Left forelimb (tissue), 1 donor: Measurements from ENCODE around the gene GSTT4.
"Not testable (repeated sequence)": the region's sequence is repeated elsewhere in the genome, so short reads cannot be mapped to it uniquely, and the experiment has no call there.

Experiments
- DNase-seq: peaks from one replicate; pipeline ENCODE4 v3.0.0-alpha.2; 2018; ENCODE audit warnings: low spot score

Gene GSTT4

DNA sequence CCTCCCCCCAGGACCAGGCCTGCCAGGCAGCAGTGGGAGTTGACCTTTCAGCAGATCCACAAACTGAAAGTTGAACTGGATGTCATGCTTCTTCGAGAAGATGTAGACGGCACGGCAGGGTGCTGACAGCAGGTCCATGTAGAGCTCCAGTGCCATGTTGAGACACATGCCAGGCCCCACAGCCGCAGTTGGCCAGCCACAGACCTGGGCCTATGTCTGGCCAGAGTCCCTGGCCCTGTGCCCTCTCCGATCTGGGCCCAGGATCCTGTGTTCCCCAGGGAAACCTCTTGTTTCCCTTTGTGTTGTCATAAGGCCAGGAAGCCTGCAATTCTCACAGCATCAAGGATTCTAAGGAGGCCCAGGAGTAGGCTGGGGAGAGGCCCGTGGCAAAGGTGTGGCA is at the start of gene GSTT4:
TSS of gene GSTT4 (minus strand) at position 253 of the 400 bp plus-strand sequence. CDS start at position 156, 97 bp downstream.
- DNase-seq: no peak

DNA sequence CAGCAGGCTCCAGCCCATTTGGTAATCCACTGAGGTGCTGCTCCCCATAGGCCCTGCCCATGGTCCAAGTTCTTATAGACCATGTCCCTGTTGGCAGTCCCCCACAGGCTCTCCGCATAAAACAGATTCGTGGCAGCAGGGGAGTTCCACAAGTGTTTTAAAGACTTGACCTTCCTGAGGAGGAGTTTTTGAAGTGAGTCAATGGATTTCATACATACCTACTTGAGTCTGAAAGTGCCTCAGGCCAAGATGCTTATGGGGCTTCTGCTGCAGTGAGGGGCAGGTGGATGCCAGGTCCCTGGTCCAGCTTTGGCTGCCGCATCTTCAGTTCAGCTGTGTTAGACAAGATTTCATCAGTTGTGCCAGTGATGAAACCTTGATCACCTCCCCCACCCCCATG is 49.1 kb upstream of the GSTT4 start:
- DNase-seq: no peak

DNA sequence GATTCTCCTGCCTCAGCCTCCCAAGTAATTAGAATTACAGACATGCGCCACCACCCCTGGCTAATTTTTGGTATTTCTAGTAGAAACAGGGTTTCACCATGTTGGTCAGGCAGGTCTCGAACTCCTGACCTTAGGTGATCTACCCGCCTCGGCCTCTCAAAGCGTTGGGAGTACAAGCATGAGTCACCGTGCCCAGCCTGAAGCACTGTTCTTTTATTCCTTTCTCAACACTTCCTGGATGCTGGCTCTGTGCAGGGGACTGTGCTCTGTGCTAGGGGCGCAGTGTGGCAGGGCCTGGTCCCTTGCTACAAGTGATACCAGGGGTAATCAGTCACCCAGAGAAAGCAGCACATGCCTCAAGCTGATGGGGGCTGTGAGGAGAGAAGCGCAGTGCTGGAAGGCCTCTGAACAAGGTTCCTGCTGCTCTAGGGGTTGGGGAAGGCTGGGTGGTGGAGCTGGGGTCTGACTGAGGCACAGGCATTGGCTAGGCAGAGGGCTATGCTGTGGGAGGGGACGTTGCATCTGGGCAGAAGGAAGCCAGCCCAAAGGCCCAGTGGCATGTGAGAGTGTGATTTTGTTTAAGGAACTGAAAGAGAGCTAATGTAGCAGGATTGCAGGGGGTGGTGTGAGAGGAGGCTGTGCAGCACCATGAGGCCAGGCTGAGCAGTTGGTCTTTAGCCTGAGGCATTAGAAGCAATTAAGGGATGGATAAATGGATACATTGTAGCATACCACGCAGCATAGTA is 48.4 kb upstream of the GSTT4 start:
- DNase-seq: no peak

- DNase-seq: no peak
Measured at GRCh38 chr22:24051568-24051967, 46.3 kb upstream of the GSTT4 start.

DNA sequence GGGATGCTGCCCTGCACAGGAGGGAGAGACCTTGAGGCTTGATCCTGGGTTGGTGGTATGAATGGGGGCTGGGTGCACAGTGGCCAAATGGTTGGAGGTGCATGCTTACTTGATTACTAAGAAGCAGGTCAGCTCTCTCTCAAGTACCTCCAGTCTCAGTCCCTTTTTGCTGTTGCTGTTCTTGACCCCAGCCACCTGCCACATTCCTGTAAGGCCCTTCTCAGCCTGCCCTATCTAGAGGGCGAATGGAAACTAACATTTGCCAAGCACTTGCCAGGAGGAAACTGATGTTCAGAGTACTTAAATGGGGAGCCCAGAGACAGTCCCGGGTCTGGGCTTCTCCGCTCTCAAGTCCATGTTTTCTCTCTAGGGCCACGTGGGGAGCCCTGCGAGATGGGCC is 45.8 kb upstream of the GSTT4 start:
- DNase-seq: no peak

GRCh38 chr22:24049978-24050377 is 44.7 kb upstream of the GSTT4 start:
- no peak for DNase-seq

- DNase-seq: peak; percentile 34
Measured at GRCh38 chr22:24049211-24049610, 44.0 kb upstream of the GSTT4 start.

GRCh38 chr22:24046024-24046423 is 40.8 kb upstream of the GSTT4 start:
- no peak for DNase-seq

GRCh38 chr22:24043958-24044357 is 38.7 kb upstream of the GSTT4 start:
- DNase-seq: peak; percentile 6

DNA sequence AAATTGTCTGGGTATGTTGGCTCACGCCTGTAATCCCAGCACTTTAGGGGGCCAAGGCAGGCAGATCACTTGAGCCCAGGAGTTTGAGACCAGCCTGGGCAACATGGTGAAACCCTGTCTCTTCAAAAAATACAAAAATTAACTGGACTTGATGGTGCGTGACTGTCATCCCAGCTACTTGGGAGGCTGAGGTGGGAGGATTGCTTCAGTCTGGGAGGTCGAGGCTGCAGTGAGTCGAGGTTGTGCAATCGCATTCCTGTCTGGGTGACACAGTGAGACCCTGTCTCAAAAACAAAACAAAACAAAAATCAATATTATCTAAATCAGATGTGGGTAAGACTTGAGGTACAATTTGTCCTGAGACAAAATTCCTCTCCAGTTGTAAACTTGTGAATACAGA is 38.2 kb upstream of the GSTT4 start:
- DNase-seq: not testable (repeated sequence)

DNA sequence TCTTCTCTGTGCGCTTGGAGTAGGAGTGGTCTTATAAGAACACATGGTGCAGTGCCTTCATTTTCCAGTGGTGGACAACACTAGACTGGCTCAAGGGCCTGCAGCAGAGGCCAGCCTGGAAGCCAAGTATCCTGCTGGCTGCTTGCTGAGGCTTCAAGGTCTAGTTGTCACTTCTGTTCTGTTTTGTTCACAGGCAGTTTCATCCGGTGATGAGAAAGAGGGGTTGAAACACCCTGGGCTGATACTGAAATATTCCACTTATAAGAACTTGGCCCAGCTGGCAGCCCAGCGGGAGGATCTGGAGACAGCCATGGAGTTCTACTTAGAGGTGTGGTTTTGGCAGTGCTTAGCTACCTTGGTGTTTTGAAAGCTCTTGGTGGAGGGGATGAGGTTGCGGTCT is 35.7 kb upstream of the GSTT4 start:
- DNase-seq: no peak

GRCh38 chr22:24039046-24039445 is 33.8 kb upstream of the GSTT4 start:
- no peak for DNase-seq

- no peak for DNase-seq
Measured at GRCh38 chr22:24037851-24038765, 32.9 kb upstream of the GSTT4 start.

DNA sequence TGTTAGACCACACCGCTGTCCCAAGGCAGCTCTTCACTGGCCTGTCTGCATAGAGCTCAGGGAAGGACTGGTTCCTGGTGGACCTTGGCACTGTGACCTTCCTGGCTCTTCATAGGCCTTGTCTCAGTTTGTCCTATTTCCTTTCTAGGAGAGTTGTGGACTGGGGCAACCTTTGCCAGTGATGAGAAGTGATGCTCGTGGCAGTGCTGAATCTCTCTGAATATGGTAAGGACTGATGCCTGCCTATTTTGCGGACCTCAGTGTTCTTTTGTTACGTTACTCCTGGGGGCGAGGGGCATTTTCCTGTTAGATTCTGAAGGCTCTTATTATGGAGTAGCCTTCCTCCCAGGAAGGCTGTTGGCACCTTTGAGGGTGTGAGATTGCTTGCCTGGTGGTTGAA is 30.0 kb upstream of the GSTT4 start:
- DNase-seq: no peak

DNA sequence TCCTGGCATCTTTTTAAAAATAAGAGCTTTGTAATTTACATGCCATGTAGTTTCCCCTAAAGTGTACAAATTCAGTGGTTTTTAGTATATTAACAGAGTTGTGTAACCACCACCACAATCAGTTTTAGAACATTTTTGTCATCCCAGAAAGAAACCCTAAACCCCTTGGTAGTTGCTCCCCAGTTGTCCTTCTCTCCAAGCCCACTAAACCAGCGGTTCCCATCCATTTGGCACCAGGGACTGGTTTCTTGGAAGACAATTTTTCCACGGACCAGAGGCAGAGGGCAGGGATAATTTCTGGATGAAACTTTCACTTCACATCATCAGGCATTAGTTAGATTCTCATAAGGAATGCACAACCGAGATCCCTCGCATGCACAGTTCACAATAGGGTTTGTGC is 28.5 kb upstream of the GSTT4 start:
- no peak for DNase-seq

DNA sequence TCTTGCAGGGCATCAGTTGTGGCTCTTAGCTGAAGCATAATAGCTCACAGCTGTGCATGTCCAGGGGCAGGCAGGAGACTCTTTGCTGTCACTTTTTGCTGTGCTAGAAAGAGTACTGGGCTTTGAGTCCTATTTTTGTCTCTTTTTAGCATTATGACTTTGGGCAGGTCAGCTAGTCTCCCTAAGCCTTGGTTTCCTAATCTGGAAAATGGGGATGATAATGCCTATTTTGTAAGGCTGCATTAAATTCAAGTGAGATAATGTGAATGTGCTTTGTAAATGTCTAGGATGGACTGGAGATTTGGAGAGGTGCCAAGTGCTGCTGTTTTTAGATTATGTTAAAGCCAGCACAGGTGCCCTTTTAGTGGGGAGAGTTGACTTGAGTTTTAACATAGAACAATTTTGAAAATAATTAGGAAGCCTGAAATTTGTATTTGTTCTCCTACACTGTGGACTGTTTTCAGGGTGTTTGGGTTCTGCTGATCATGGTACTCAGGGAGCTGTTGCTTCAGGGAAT is 25.0 kb upstream of the GSTT4 start:
- no peak for DNase-seq

- DNase-seq: no peak
Measured at GRCh38 chr22:24029304-24029703, 24.1 kb upstream of the GSTT4 start.

DNA sequence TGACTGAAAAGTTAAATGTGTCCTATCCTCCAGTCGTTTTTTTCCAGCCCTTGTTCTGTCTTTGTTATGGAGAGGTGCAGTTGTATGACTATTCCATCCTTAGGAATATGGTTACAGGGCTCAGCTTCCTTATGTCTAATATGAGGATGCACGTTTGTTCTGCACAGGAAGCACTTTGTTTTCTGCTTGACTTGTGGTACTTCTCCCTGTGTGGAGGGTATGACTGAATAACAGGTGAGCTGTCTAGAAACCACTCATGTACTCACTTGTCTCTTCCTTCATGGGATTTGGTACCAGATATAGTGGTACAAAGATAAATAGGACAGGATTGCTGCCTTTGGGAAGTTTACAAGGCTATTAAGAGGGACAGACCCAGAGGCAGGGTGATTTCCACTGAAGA is 23.3 kb upstream of the GSTT4 start:
- no peak for DNase-seq

- DNase-seq: no peak
Measured at GRCh38 chr22:24027991-24028390, 22.7 kb upstream of the GSTT4 start.

DNA sequence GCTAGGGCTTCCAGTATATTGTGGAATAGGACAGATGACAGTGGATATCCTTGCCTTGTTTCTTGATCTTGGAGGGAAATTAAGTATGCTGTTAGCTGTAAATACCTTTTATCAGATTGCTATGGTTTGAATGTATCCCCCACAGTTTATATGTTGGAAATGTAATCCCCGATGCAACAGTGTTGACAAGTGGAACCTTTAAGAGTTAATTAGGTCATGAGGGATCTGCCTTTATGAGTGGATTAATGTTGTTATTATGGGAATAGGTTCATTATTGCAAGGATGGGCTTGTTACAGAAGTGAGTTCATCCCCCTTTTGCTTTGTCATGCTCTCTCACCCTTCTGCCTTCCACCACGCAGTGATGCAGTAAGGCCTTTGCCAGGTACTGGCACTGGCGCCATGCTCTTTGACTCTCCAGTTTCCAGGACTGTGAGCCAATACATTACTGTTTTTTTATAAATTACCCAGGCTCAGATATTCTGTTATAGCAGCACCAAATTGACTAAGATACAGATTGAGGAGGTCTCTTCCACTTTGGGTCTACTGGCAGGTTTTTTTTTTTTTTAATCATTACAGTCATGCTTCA is 22.2 kb upstream of the GSTT4 start:
- DNase-seq: no peak

GRCh38 chr22:24026733-24027132 is 21.5 kb upstream of the GSTT4 start:
- DNase-seq: no peak

DNA sequence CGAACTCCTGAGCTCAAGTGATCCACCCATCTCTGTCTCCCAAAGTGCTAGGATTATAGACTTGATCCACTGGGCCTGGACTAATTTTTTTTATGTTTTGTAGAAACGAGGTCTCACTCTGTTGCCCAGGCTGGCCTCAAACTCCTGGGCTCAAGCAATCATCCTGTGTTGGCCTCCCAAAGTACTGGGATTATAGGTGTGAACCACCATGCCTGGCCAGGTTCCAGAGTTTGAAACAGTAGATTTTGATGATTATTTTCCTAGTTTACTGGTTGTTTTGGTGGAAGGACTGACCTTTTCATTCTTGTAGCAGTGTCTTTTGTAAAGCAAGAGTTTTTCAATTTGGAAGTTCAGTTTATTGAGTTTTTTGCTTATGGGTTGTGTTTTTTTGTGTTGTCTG is 20.8 kb upstream of the GSTT4 start:
- DNase-seq: no peak

GRCh38 chr22:24025475-24025874 is 20.2 kb upstream of the GSTT4 start:
- no peak for DNase-seq
